ENCODE measurements around the gene JMJD8. TPM values are rescaled to one million over a fixed set of nuclear protein-coding genes. Genes with fewer than 3 reads are reported as not detected.
A peak's percentile ranks its signal among the peaks of the same experiment; 100 is the strongest.

Gene JMJD8
- total RNA-seq, 4 donors from 2014 or later: 65.8 to 79.6 (median 71.8) TPM

- ATAC-seq (ENCODE audit: low FRiP score) (no peak), DNase-seq (ENCODE audit: low spot score) (no peak)
- TF ChIP-seq CTCF (IDR thresholded peaks at IDR 0.05): no peak
Observed at GRCh38 chr16:645852-646678, 38.1 kb downstream of the JMJD8 start.

GRCh38 chr16:644556-644955, 39.6 kb downstream of the JMJD8 start:
- TF ChIP-seq CTCF (IDR thresholded peaks at IDR 0.05): no peak
- ATAC-seq (ENCODE audit: low FRiP score) (no peak), DNase-seq (ENCODE audit: low spot score) (no peak)

DNA sequence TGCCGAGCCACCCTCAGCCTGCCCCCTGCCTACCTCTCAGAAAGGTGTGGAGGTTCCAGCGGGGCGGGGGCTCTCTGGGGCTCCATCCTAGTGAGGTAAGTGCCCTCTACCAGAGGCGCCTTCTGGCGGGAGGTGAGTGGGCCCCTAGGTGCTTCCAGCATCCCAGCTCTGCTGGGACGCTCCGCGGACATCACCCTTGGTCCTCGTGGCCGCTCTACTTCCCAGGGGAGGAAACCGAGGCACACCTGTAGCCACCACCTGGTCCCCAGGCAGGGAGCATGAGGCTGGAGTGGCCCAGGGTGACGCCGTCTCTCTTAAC, 41.1 kb downstream of the JMJD8 start:
- no peak for TF ChIP-seq CTCF (IDR thresholded peaks at IDR 0.05)
- ATAC-seq (ENCODE audit: low FRiP score): no peak
- DNase-seq (ENCODE audit: low spot score): no peak

DNA sequence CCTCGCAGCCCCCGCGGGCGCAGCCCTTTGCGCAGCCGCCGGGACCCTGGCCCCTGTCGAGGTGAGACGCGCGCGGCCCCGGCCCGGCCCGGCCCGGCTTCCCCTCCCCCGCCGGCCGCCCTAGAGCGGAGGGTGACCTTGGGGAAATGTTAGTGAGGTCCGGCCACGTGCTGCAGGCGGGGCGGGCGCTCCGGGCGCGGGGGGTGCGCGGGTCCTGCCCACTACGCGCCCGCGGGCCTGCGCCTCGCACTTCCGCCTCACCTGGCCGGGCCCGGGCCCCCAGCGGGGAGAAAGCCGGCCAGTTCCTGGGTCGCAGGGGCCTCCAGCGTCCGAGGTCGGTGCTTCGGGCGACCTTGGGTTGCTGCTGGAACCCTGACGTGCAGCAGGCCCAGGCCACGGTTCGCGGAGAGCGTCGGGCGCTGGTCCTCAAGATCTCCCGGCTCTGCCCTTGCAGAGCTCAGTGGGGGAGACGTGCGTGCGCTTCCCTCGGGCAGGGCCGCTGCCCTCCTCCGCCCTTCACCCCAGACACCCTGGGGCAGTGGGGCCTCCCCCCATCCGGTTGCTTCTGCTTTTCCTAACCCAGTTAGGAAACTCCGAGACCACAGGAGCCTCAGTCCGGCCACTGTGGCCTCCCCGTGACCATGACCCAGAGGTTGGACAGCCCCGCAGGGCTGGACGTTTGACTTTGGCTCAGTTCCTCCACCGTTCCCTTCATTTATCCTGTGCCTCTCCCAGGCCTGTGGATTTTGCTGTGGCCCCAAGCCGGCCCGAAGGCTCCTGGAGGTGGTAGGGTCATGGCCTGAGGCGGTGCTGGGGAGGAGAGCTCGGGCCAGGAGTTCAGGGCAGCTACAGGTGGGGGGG, 41.7 kb downstream of the JMJD8 start:
- TF ChIP-seq CTCF (IDR thresholded peaks at IDR 0.05): no peak
- ATAC-seq (ENCODE audit: low FRiP score): peak; percentile 48
- DNase-seq (ENCODE audit: low spot score): no peak

DNA sequence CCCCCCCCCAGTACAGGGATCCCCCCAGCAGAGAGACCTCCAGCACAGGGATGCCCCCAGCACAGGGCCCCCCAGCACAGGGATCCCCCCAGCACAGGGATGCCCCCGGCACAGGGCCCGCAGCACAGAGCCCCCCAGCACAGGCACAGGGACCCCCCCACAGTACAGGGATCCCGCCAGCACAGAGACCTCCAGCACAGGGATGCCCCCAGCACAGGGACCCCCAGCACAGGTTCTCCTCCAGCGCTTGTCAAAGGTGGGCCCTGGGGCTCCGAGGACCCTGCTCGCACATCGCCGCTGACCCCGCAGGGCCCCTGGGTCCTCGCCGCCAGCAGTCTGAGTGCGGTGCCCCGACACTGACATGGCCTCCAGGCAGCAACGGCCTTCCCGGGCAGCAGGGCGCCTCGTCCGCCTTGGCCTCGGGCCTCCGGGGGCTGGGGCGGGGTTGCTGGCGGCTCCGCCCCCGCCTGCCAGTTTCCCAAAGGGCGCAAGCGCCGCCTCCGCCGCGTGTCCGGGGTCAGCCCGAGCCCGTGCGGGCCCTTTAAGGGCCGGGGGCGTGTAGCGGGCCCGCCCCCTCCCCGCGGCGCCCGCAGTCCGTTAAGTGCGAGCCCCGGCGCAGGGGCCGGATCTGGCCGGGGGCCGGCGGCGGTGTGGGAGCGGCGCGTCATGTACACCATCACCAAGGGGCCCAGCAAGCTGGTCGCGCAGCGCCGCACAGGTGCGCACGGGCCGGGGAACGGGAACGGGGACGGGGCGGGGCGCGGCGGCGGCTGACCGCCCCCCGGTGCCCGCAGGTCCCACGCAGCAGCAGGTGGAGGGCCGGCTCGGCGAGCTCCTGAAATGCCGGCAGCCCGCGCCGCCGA, 42.6 kb downstream of the JMJD8 start, which contains the start of gene MCRIP2:
Gene MCRIP2, plus strand, starts transcription at position 503 of the 863 bp plus-strand sequence. Its CDS starts 164 bp downstream, at position 667.
- DNase-seq (ENCODE audit: low spot score) (peak; percentile 52), ATAC-seq (ENCODE audit: low FRiP score) (peak; percentile 62)
- no peak for TF ChIP-seq CTCF (IDR thresholded peaks at IDR 0.05)

GRCh38 chr16:640614-641013, 43.5 kb downstream of the JMJD8 start:
- DNase-seq (ENCODE audit: low spot score): no peak
- TF ChIP-seq CTCF (IDR thresholded peaks at IDR 0.05): no peak
- no peak for ATAC-seq (ENCODE audit: low FRiP score)

Data from omental fat pad (tissue), 4 donors.